OCI-LY3 (cell line): ENCODE measurements around the gene ANK2.

ENCODE experiments used
- H2AFZ ChIP-seq: fragments of 200-600, 300-600 bp; shearing (Covaris generic); 2 replicates; pipeline ENCODE4 v1.6.0; 2014; ENCODE audit warnings: antibody characterized with exemption, low read depth, low read length
- H3K27ac ChIP-seq: fragments of 200-600, 300-600 bp; sonication (generic); 2 replicates; pipeline ENCODE4 v1.5.1; 2014; ENCODE audit warnings: mild to moderate bottlenecking, low read length, moderate library complexity, mixed read lengths
- H3K27me3 ChIP-seq: fragments of 200-600, 300-600 bp; sonication (generic); 2 replicates; pipeline ENCODE4 v1.6.1; 2014; ENCODE audit warnings: low read depth, low read length, mixed read lengths
- H3K36me3 ChIP-seq: fragments of 200-600, 300-600 bp; sonication (generic); replicated peaks from 2 replicates; pipeline ENCODE3; 2014; ENCODE audit warnings: low read depth, low read length, mixed read lengths
- H3K4me1 ChIP-seq: fragments of 300-600, 200-600 bp; sonication (generic); 2 replicates; pipeline ENCODE4 v1.6.1; 2014; ENCODE audit warnings: low read length, mixed read lengths
- H3K4me2 ChIP-seq: fragments of 200-600, 300-600 bp; sonication (generic); 2 replicates; pipeline ENCODE4 v1.6.1; 2014; ENCODE audit warnings: low read length, mixed read lengths
- H3K4me3 ChIP-seq: fragments of 300-600, 200-600 bp; sonication (generic); 2 replicates; pipeline ENCODE4 v1.5.1; 2014; ENCODE audit warnings: antibody characterized with exemption, mild to moderate bottlenecking, low read length, moderate library complexity
- H3K79me2 ChIP-seq: fragments of 300-600, 200-600 bp; shearing (Covaris generic); 2 replicates; pipeline ENCODE4 v1.6.1; 2014; ENCODE audit warnings: mild to moderate bottlenecking, low read length, mixed read lengths
- H3K9ac ChIP-seq: fragments of 300-600, 200-600 bp; shearing (Covaris generic); 2 replicates; pipeline ENCODE4 v1.6.0; 2014; ENCODE audit warnings: mild to moderate bottlenecking, low read length, moderate library complexity
- H3K9me3 ChIP-seq: fragments of 200-600, 300-600 bp; shearing (Covaris generic); 2 replicates; pipeline ENCODE4 v1.6.1; 2014; ENCODE audit warnings: low read length, mixed read lengths; ENCODE audit not compliant: insufficient read depth
- H4K20me1 ChIP-seq: fragments of 200-600, 300-600 bp; sonication (generic); 2 replicates; pipeline ENCODE4 v1.6.1; 2016; ENCODE audit warnings: low read length, mixed read lengths; ENCODE audit not compliant: insufficient read depth
- CTCF ChIP-seq: fragments of 200-600, 300-600 bp; sonication (generic); IDR thresholded peaks from 2 replicates; pipeline ENCODE4 v1.5.1; 2014; ENCODE audit warnings: antibody characterized with exemption, low read length, low read depth
- EZH2phosphoT487 ChIP-seq: fragments of 200-600 bp; shearing (Covaris generic); IDR thresholded peaks from 2 replicates; pipeline ENCODE4 v1.6.1; 2018; ENCODE audit warnings: antibody characterized with exemption, mixed run types, low read depth

ANK2 gene

DNA sequence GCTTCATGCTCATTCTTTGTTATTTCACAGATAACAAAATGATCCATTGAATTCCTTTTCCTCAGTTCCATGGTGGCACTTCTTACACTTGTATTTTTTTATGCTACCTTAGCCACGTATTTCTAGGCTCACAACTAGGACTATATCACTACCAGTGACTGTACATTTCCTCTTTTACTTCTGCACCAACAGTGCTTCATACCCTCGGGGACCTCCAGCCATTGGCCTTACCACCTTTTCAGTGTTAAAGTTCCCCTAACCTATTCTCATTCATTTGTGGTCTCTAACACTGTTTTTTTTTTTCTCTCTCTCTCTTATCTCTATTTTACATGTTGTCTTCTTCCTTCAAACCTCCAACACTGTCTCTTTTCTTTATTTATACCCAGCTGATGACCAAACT, 315.9 kb downstream of the ANK2 start:
- no peaks in the 10 kb centered on the region for H3K27me3 ChIP-seq
- no peak overlapping the region for H3K9ac ChIP-seq
- H3K36me3 ChIP-seq = peaks cover 6% of the 10 kb centered on the region
- H3K9me3 ChIP-seq = no peaks in the 10 kb centered on the region
- H3K4me3 ChIP-seq = no peak overlapping the region
- TF ChIP-seq EZH2phosphoT487 (no peak), CTCF (no peak)
- H2AFZ ChIP-seq = no peak overlapping the region
- H3K27ac ChIP-seq = no peak overlapping the region
- H3K4me1 ChIP-seq = no peaks in the 10 kb centered on the region
- H4K20me1 ChIP-seq = no peaks in the 10 kb centered on the region
- H3K4me2 ChIP-seq = no peak overlapping the region
- H3K79me2 ChIP-seq = no peaks in the 10 kb centered on the region

DNA sequence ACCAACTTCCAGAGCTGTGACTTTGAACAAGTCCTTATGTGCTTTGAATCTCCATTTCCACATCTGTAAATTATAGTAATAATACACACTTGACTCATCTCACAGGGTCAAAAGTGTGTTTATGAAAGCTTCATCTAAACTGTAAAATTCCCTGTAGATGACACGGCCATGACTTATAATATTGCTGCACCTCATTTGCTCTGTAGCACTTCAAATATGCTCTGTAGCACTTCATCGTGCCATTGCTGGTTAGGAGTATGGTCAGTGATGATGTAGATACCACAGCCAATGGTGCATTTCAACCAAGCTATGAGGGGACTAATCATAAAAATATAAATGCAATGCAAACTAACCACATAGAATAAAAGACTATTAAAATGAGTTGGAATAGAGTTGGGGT, 318.6 kb downstream of the ANK2 start:
- Histone ChIP-seq H3K4me1 (no peaks in the 10 kb centered on the region), H3K4me3 (no peak overlapping the region), H3K9me3 (no peaks in the 10 kb centered on the region), H3K27me3 (no peaks in the 10 kb centered on the region), H3K36me3 (peaks cover 6% of the 10 kb centered on the region), H3K4me2 (no peak overlapping the region), H3K9ac (no peak overlapping the region), H2AFZ (no peak overlapping the region), H3K79me2 (no peaks in the 10 kb centered on the region), H3K27ac (no peak overlapping the region), H4K20me1 (no peaks in the 10 kb centered on the region)
- no peak for TF ChIP-seq CTCF
- no peak for TF ChIP-seq EZH2phosphoT487

DNA sequence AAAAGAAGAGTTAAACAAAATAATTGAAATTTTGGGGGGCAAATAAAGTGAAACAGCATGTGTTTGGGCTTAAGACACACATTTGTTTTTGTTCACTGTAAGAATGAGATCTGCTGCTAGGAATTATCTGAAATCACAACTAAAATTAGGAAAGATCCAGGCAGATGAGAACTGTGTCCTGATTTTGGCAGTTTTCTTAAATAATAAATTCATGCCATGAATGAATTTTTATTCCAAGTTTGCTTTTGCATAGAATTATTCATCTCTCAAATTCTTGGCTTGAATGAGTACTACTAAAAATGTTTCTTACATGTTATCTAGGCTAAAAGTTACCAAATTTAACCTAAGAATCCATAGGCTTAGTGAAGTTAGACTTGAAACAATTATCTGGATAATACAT, 321.7 kb downstream of the ANK2 start:
- Histone ChIP-seq H3K4me3 (no peak overlapping the region), H3K27me3 (no peaks in the 10 kb centered on the region), H3K27ac (no peak overlapping the region), H3K9ac (no peak overlapping the region), H3K36me3 (peaks cover 6% of the 10 kb centered on the region), H3K79me2 (no peaks in the 10 kb centered on the region), H2AFZ (no peak overlapping the region), H3K4me2 (no peak overlapping the region), H4K20me1 (no peaks in the 10 kb centered on the region), H3K9me3 (no peaks in the 10 kb centered on the region), H3K4me1 (no peaks in the 10 kb centered on the region)
- no peak for TF ChIP-seq EZH2phosphoT487
- no peak for TF ChIP-seq CTCF

GRCh38 chr4:113375964-113376666, 326.7 kb downstream of the ANK2 start:
- Histone ChIP-seq H3K27me3 (no peaks in the 10 kb centered on the region), H4K20me1 (no peaks in the 10 kb centered on the region), H3K27ac (no peak overlapping the region), H3K9me3 (no peaks in the 10 kb centered on the region), H2AFZ (no peak overlapping the region), H3K36me3 (no peaks in the 10 kb centered on the region), H3K9ac (no peak overlapping the region), H3K4me1 (no peaks in the 10 kb centered on the region), H3K4me2 (no peak overlapping the region), H3K4me3 (no peak overlapping the region), H3K79me2 (no peaks in the 10 kb centered on the region)
- TF ChIP-seq EZH2phosphoT487 (no peak), CTCF (no peak)
